GM12874 (cell line): Measurements from ENCODE around the gene ST6GALNAC3.

Experiments
- CTCF ChIP-seq: IDR thresholded peaks from 2 replicates; pipeline ENCODE4 v1.5.1; 2011; ENCODE audit warnings: low read depth, mild to moderate bottlenecking, control low read depth, low read length, moderate library complexity; ENCODE audit not compliant: insufficient read depth

ST6GALNAC3 gene

GRCh38 chr1:76250271-76250670 is 175.7 kb downstream of the ST6GALNAC3 start:
- no peak for TF ChIP-seq CTCF

- no peak for TF ChIP-seq CTCF
These were observed 177.9 kb downstream of the ST6GALNAC3 start for GRCh38 chr1:76252431-76252830.

- TF ChIP-seq CTCF = no peak
These were observed 179.8 kb downstream of the ST6GALNAC3 start for GRCh38 chr1:76254104-76255030.

- no peak for TF ChIP-seq CTCF
These were observed 182.0 kb downstream of the ST6GALNAC3 start for GRCh38 chr1:76256289-76257223.

GRCh38 chr1:76257823-76258222 is 183.3 kb downstream of the ST6GALNAC3 start:
- no peak for TF ChIP-seq CTCF

- no peak for TF ChIP-seq CTCF
These were observed 184.7 kb downstream of the ST6GALNAC3 start for GRCh38 chr1:76259270-76259669.

GRCh38 chr1:76260279-76260678 is 185.7 kb downstream of the ST6GALNAC3 start:
- no peak for TF ChIP-seq CTCF
